ENCODE data around the gene PHACTR3.

DNA sequence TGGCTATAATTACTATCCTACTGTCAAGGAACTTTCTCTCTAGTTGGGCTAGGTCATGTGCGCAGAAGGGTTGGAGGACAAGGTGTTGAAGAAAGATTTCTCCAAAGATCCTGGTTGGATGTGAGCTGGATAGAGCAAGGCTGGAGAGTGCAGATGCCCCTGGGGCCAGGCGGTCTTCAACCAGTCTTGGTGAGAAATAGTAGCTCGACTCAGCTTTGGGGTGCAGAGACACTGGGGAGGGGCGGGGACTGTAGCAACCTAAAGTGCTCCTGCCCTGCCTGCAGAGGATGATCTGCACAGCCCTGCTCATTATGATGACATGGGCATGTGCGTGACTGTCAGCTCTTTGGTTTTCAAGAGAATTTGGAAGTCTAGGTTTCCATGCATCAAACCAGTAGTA is 35.9 kb downstream of the PHACTR3 start:
- TF ChIP-seq, protein P1, sequence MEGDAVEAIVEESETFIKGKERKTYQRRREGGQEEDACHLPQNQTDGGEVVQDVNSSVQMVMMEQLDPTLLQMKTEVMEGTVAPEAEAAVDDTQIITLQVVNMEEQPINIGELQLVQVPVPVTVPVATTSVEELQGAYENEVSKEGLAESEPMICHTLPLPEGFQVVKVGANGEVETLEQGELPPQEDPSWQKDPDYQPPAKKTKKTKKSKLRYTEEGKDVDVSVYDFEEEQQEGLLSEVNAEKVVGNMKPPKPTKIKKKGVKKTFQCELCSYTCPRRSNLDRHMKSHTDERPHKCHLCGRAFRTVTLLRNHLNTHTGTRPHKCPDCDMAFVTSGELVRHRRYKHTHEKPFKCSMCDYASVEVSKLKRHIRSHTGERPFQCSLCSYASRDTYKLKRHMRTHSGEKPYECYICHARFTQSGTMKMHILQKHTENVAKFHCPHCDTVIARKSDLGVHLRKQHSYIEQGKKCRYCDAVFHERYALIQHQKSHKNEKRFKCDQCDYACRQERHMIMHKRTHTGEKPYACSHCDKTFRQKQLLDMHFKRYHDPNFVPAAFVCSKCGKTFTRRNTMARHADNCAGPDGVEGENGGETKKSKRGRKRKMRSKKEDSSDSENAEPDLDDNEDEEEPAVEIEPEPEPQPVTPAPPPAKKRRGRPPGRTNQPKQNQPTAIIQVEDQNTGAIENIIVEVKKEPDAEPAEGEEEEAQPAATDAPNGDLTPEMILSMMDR (IDR thresholded peaks at IDR 0.05): no peak
- no peak for TF ChIP-seq EP300 (IDR thresholded peaks at IDR 0.05)
- no peak for TF ChIP-seq POLR2A (IDR thresholded peaks at IDR 0.05)
- TF ChIP-seq POLR2AphosphoS5 (IDR thresholded peaks at IDR 0.05): no peak

All from suprapubic skin (tissue), 4 donors.